Osteoblast (primary cell): ENCODE data around the gene CDC26. TPM values are rescaled to one million over a fixed set of nuclear protein-coding genes. Genes with fewer than 3 reads are reported as not detected.

Experiments used
- DNase-seq: peaks from one replicate; pipeline ENCODE4 v3.0.0; 2011; ENCODE audit warnings: low spot score, mixed read lengths; ENCODE audit not compliant: insufficient read length; ENCODE audit errors: missing footprints
- H2AFZ ChIP-seq: 2 replicates; pipeline ENCODE4 v1.6.0; 2011; ENCODE audit warnings: mild to moderate bottlenecking, low read length
- H3K27ac ChIP-seq: 2 replicates; pipeline ENCODE4 v1.5.1; 2011; ENCODE audit warnings: mild to moderate bottlenecking, low read depth, low read length, moderate library complexity
- H3K27me3 ChIP-seq: 2 replicates; pipeline ENCODE4 v1.6.0; 2012; ENCODE audit warnings: mild to moderate bottlenecking, control low read depth, inconsistent platforms, low read length, moderate library complexity; ENCODE audit not compliant: insufficient read depth
- H3K36me3 ChIP-seq: 2 replicates; pipeline ENCODE4 v1.5.1; 2011; ENCODE audit warnings: mild to moderate bottlenecking, low read length, control low read depth, moderate library complexity; ENCODE audit not compliant: insufficient read depth
- H3K4me1 ChIP-seq: 2 replicates; pipeline ENCODE4 v1.5.1; 2011; ENCODE audit warnings: mild to moderate bottlenecking, low read length, control low read depth, moderate library complexity; ENCODE audit not compliant: insufficient read depth
- H3K4me2 ChIP-seq: 2 replicates; pipeline ENCODE4 v1.6.0; 2011; ENCODE audit warnings: mild to moderate bottlenecking, low read length; ENCODE audit not compliant: insufficient read depth
- H3K4me3 ChIP-seq: fragments of 200-600 bp; sonication (generic); 3 replicates; pipeline ENCODE4 v1.5.1; 2012; ENCODE audit warnings: mild to moderate bottlenecking, low read length, inconsistent platforms; ENCODE audit not compliant: insufficient read depth
- H3K79me2 ChIP-seq: 2 replicates; pipeline ENCODE4 v1.6.0; 2012; ENCODE audit warnings: mild to moderate bottlenecking, low read length, control low read depth, inconsistent platforms; ENCODE audit not compliant: insufficient read depth
- H3K9me3 ChIP-seq: 2 replicates; pipeline ENCODE4 v1.5.1; 2011; ENCODE audit warnings: low read depth, low read length, control low read depth
- H4K20me1 ChIP-seq: 2 replicates; pipeline ENCODE4 v1.6.0; 2012; ENCODE audit warnings: mild to moderate bottlenecking, low read length, control low read depth; ENCODE audit not compliant: insufficient read depth
- total RNA-seq: library from RNA; depleted of rRNA; stranded (reverse); fragments of >200 nt; gene quantifications from 2 replicates; pipeline ENCODE4 v1.2.3, GENCODE V29; 2012
- TF ChIP-seq, protein P1 (sequence below): IDR thresholded peaks from 2 replicates; pipeline ENCODE4 v1.5.1; 2011; ENCODE audit warnings: mild to moderate bottlenecking, low read depth, low read length, moderate library complexity; ENCODE audit errors: extremely low read depth

Gene CDC26
- total RNA-seq = 20.9 and 27.9 TPM in 2 replicates

DNA sequence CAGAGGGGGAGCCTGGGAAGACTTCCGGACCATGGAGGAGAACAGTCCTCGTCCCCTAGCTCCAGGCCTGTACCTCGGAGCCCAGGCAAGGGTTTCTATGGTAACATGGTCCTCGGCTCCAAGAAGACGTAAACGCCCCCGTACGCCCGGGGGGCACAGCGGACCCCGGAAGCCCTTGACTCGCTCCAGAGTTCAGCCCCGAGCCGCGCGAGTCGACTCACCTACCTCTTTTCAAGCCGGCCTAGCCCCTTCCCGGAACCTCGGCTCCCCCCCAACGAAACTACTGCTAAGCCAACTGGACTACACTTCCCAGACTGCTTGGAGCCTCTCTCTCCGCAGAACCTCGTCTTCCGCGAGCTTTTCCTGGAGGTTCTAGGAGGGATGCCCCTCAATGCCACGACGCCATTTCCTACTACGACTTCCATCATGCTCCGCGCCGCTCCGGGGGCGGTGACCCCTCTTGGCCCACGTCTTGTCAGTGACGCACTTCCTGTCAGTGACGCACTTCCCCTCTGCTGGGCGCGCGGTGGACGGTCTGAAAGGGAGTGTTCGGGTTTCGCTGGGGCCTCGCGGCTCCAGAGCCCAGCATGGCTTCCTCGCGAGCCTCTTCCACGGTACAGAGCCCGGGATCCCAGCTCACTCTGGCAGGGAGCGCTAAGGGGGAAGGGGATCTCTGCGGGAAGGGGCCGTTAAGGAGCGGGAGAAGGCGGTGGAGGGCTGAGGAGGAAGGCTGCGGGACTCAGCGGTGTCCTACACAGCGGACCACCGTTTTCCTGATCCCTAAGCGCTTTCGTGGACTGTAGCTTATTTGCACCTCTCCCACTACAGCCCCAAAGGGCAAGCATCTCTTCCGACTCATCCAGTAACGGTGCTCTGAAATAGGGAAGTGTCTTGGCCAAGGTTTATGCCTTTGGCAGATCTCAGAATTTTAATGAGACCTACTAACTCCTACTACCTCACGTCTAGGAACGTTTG lies at the start of gene CDC26, which contains the start of gene PRPF4:
Gene CDC26, minus strand, starts transcription at position 416 of the 975 bp plus-strand sequence. CDS start 3,065 bp downstream, outside the sequence.
Gene PRPF4, plus strand, starts transcription at position 502 of the 975 bp plus-strand sequence. Its CDS starts 86 bp downstream, at position 588.
- peak; percentile 94 for DNase-seq
- H3K27ac ChIP-seq = peak within 1 kb of the TSS; percentile 98
- H4K20me1 ChIP-seq = no peaks in the 10 kb centered on the region
- H3K4me1 ChIP-seq = peaks cover 16% of the 10 kb centered on the region
- peaks cover 60% of the 10 kb centered on the region for H3K36me3 ChIP-seq
- no peaks in the 10 kb centered on the region for H3K9me3 ChIP-seq
- TF ChIP-seq, protein P1, sequence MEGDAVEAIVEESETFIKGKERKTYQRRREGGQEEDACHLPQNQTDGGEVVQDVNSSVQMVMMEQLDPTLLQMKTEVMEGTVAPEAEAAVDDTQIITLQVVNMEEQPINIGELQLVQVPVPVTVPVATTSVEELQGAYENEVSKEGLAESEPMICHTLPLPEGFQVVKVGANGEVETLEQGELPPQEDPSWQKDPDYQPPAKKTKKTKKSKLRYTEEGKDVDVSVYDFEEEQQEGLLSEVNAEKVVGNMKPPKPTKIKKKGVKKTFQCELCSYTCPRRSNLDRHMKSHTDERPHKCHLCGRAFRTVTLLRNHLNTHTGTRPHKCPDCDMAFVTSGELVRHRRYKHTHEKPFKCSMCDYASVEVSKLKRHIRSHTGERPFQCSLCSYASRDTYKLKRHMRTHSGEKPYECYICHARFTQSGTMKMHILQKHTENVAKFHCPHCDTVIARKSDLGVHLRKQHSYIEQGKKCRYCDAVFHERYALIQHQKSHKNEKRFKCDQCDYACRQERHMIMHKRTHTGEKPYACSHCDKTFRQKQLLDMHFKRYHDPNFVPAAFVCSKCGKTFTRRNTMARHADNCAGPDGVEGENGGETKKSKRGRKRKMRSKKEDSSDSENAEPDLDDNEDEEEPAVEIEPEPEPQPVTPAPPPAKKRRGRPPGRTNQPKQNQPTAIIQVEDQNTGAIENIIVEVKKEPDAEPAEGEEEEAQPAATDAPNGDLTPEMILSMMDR = no peak
- peak within 1 kb of the TSS; percentile 99 for H3K4me3 ChIP-seq
- H3K27me3 ChIP-seq = no peaks in the 10 kb centered on the region
- H2AFZ ChIP-seq = peak within 1 kb of the TSS; percentile 97
- peak within 1 kb of the TSS; percentile 95 for H3K4me2 ChIP-seq
- peaks cover 51% of the 10 kb centered on the region for H3K79me2 ChIP-seq

DNA sequence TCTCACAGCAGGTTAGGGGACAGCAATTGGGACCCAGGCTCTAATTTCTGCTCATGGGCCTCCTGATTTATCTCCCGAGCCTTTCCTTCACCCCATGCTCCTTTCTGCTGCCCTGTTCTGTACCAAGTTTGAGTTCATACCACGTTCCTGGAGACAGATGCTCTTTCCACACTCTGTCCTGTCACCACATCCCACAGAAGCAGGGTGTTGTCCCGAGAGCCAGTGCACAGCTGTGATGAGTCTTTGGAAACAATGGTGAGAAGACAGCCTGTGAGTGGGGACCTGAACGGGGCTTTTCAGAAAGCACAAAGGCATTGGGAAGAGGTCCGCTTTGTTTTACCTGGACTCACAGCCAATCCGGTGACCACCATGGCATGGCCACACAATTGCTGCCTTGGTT lies 47.3 kb upstream of the CDC26 start:
- no peak for DNase-seq
- H3K4me2 ChIP-seq = no peak overlapping the region

DNA sequence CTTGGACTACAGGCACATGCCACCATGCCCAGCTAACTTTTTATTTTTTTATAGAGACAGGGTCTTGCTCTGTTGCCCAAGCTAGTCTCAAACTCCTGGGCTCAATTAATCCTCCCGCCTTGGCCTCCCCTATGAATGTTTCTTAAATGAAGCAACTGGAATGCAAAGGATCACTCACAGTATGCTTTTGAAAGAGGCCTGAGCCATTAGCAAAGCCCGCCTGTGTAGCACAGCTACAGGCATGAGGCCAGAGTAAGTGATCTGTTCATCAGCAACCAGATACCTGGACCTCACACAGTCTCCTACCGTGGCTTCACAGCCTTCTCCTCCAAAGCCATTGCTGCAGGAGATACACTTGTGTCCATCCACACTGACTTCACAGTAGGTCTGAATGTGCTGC lies 44.7 kb upstream of the CDC26 start:
- Histone ChIP-seq H3K9me3 (no peaks in the 10 kb centered on the region), H3K79me2 (no peaks in the 10 kb centered on the region), H4K20me1 (no peaks in the 10 kb centered on the region), H3K36me3 (no peaks in the 10 kb centered on the region), H3K27me3 (no peaks in the 10 kb centered on the region), H3K27ac (no peak overlapping the region), H3K4me3 (no peak overlapping the region), H2AFZ (no peak overlapping the region), H3K4me1 (no peaks in the 10 kb centered on the region), H3K4me2 (no peak overlapping the region)
- no peak for DNase-seq
- TF ChIP-seq, protein P1 = no peak

More for the DNA sequence above, 47.3 kb upstream of the CDC26 start:
- Histone ChIP-seq H3K4me3 (no peak overlapping the region), H3K27me3 (no peaks in the 10 kb centered on the region), H3K9me3 (no peaks in the 10 kb centered on the region), H3K79me2 (no peaks in the 10 kb centered on the region), H3K36me3 (no peaks in the 10 kb centered on the region), H4K20me1 (no peaks in the 10 kb centered on the region), H2AFZ (no peak overlapping the region), H3K27ac (no peak overlapping the region), H3K4me1 (no peaks in the 10 kb centered on the region)
- TF ChIP-seq, protein P1 = no peak

DNA sequence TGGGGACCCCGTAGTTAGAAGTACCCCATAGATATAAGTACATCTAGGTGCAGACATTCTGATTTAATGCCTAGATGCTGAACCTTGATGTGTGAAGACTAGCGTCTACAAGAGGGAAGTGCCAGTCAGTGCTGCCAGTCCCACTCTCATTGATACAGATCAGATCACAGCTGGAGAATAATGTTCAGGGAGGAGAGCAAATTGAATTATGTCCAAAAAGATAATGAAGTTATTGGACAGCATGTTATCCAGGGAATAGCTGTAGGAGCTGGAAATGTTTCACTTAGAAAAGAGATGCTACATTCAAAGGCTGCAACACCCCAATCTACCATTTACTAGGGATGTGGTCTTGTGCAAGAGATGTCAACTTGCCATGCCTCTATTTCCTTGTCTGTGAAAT lies 43.7 kb upstream of the CDC26 start:
- Histone ChIP-seq H3K27me3 (no peaks in the 10 kb centered on the region), H2AFZ (no peak overlapping the region), H3K27ac (no peak overlapping the region), H3K4me2 (no peak overlapping the region), H3K4me1 (no peaks in the 10 kb centered on the region), H3K79me2 (no peaks in the 10 kb centered on the region), H4K20me1 (no peaks in the 10 kb centered on the region), H3K9me3 (no peaks in the 10 kb centered on the region), H3K4me3 (no peak overlapping the region), H3K36me3 (no peaks in the 10 kb centered on the region)
- no peak for DNase-seq
- TF ChIP-seq, protein P1 = no peak
